ENCODE results near the gene RGS17.

Gene RGS17

DNA sequence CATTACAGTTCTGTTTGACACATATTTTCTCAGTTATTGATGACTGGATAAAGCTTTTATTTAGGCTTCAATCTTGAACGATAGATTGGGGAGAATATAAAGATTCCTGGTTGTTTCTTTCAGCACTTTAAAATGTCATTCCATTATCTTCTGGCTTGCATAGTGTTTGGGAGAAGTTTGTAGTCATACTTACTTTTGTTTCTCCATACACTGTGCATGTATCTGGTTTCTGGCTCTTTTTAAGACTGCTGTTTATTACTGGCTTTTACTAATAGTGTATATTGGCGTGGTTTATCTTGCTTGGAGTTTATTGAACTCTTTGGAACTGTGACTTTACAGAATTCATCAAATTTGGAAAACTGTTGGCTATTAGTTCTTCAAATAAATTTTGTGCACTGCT lies 49.2 kb downstream of the RGS17 start:
- ATAC-seq: no peak

DNA sequence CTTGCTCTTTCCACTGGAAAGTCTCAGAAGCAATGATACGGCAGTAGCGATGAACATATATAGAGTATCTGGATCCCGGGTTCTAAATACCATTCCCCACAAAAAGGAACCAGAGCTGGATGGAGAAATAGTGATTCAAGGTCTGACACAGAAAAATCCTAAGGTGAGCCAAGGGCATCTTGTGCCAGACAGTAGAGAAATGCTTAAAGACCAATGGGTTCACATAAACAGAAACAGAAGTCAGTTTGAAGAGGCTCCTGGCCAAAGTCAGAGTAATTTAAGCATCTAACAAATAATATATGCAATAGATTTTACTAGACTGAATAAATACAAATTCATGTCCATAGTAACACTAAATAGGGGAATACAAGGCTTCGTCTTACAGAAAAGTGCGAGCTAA lies 54.7 kb downstream of the RGS17 start:
- ATAC-seq: no peak

DNA sequence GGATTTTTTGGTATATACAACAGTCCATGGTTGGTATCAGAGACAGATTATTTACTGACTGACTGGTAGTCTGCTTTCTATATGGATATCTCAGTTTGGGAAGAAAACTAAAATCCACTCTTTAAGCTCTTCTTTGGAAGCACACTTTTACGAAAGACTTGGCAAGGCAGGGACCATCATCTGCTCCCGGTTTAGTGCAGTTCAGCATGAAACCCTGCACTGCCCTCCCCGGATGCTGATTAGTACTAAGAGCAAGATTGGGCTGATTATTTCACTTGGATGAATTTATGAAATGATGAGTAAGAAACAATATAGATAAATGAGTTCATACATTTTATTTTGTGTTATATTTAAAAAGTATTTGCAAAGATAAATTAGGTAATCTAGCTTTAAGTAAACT lies 56.3 kb downstream of the RGS17 start:
- ATAC-seq: no peak

DNA sequence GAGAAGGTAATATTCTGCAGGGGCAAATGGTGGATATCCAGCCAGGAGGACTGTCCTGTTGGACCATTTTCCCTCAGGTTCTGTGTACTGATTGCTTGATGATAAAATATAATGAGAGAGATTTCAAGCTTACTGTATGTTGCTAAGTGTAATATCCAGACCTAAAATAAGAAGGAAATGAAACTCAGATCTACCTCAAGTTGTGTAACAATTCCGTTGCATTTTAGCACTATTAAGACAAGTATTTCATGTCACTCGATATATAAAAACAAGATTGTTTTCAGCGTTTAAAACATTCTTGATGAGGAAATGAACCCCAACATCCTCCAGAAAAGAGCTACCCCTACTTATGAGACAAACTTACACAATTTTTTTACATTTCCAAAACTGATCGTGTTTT lies 57.2 kb downstream of the RGS17 start:
- no peak for ATAC-seq

DNA sequence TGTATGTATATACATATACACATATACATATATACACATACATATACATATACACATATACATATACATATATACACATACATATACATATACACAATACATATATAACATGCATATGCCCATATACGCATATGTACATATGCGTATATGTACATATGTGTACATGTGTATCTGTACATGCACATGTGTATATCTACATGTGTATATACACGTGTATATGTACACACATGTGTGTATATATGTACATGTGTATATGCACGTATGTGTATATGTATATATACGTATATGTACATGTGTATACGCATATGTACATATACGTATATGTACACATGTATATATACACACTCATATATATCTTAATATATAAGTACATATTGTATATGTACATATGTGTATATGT lies 60.3 kb downstream of the RGS17 start:
- no peak for ATAC-seq

DNA sequence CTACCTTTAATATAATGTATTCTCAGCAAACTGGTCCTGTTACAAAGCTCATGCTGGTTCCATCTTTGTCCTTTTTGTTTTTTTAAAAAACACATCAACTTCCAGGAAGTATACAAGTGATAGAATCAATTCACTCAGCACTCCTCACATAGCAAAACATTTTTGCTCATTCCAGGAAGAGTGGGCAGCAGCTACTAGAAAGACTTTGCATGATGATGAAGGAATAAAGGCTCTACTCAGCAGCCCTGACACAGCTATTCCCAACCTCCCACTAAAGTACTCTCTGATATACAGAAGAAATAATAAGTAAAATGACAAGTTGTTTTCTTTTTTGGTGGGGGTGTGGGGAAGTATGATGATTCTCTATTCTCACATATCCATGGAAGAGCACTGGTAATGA lies 61.2 kb downstream of the RGS17 start:
- ATAC-seq: no peak

DNA sequence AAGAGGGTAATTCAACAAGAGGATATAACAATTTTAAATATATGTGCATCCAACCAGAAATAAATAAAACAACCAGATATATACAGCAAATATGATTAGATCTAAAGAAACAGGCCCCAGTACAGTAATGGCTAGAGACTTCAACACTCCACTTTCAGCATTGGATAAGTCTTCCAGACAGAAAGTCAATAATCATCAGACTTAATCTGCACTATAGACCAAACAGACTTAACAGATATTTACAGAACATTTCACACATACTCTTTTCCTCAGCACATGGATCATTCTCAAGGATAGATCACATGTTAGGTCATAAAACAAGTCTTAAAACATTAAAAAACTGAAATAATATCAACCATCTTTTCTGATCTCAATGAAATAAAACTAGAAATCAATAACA lies 65.9 kb downstream of the RGS17 start:
- no peak for ATAC-seq

DNA sequence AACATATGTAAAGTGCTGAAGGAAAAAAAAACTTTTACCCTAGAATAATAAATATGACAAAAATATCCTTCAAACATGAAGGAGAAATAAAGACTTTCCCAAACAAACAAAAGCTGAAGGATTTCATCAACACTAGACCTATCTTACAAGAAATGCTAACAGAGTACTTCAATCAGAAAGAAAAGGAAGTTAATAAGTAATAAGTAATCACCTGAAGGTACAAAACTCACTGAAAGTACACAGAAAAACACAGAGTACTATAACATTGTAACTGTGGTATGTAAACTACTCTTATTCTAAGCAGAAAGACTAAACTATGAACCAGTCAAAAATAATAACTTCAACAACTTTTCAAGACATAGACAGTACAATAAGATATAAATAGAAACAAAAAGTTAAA lies 67.1 kb downstream of the RGS17 start:
- no peak for ATAC-seq

DNA sequence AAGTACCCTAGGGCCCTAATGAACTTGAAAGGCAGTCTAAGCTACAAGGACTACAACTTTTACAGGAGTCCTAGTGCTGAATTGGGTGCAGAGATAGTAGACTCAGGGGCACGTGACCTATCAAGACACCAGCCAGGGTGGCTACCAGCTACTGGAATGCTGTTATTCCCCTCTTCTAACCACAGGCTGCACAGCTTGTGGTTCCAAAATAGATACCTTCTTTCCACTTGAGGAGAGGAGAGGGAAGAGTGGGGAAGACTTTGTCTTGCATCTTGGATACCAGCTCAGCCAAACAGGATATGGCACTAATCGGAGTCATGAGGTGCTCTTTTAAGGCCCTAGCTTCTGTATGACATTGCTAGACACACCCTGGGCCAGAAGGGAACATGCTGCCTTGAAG lies 68.6 kb downstream of the RGS17 start:
- ATAC-seq: no peak

DNA sequence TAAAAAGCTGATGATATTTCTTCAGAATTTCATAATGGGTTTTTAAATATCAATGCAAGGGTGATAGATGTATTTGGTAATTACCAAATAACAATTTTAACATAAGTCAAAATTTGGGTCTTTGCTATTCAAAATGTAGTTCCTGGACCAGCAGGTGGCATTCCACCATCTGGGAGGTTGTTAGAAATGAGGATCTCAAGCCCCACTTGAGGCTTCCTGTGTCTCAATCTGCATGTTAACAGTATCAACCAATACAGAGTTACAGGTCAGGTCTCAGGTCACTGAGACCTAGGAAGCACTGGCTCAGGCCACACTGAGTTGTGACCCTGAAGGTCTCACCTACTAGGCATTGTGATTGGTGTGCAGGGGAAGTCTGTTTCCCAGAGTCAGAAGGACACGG lies 71.3 kb downstream of the RGS17 start:
- no peak for ATAC-seq

DNA sequence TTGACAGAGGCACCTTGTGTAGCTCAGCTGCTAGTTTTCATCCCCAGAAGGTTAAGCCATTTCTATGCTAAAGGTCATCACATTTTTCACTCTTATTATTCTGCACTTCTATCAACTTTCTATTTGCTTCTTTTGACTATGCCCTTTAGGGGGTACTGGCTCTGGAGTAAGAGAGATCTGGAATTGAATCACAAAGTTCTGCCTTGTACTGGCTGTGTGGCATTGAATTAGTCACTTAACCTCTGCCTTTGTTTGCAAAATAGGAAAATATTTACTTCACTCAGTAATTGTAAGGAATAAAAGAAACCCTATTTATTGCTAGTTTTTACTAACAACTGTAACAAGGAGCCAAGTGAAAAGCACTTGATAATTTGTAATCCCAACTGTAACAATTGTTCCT lies 71.8 kb downstream of the RGS17 start:
- no peak for ATAC-seq

DNA sequence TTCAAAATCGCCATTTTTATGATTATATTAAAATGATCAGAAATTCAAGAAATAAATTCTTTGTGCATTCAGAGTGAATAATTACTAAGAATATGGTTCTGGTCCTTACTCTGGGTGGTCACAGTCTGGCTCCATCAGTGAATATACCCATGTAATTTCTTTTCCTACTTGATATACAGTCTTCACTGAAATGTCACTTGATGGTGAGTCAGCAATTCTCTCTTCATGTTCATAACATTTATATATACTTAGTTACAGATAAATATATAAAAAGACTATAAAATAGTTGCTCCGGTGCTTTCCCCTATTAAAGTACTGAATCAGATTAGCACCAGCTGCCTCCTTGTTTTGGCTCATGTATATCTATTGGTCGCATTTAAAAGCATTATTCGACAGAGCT lies 72.2 kb downstream of the RGS17 start:
- no peak for ATAC-seq

DNA sequence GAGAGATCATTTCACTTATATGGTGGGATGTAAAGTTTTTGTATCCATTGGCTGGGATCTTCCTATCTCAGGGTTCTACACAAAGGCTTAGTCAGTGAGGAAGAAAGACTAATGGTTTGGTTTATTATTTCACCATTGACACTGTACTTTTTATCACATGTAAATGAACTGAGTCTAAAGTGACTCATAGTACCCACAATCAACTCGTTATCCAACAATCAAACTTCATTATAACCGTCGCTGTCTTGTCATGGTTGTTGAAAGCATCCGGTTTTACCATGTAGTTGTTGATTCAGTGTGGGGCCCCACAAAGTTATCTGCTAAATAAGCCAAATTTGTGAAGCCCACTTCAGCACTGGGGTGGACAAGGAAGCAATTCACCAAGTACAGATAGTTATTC lies 72.8 kb downstream of the RGS17 start:
- no peak for ATAC-seq

DNA sequence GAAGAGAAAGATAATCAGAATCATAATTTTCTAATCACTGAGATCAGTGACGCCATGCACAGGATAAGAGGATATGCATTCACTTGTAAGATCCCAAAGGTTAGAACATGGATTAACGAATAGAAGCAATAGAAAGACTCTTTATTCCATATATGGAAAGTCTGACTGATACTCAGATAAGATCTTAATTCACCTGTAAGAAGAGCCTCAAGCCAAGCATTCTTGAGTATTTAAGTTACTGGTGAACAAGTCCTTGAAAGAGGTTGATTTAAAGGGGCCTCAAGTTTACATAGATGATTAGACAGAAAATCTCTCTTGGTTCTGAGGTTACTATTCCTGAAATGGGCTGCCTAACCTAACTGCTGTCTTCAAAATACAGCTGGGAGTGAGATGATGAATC lies 74.8 kb downstream of the RGS17 start:
- no peak for ATAC-seq

DNA sequence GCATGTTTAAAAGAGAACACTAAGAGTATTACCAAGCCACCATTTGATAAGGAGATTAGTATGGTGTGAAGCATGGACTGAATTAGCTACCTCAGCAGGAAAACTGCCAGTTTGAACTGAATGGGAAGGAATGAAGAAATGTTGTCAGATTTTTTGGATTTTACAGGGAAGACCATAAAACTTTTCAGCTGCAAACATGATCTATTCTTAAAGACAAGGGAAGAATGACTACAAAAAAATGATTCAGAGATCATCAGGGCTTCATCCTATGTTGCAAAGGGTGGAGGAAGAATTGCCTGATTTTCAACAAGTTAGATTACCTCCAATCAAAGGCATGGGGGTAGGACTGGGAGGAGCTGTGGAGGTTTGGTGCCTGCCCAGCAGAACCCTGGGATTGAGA lies 79.3 kb downstream of the RGS17 start:
- no peak for ATAC-seq

DNA sequence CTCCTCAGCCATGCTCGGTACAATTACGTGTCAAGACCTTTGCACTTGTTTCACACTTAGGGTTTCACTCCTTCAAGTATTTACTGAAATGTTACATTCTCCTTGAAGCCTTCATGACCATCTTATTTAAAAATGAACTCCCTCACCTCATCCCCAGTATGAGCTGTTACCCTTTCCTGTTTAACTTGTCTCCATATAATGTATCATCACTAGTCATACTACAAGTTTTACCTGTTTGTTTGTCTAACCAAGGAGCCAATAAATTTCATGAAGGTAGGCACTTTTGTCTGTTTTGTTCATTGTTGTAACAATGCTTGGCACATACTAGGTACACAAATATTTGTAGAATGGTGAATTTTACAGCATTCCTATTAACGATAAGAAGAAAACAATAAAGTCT lies 82.5 kb downstream of the RGS17 start:
- no peak for ATAC-seq

DNA sequence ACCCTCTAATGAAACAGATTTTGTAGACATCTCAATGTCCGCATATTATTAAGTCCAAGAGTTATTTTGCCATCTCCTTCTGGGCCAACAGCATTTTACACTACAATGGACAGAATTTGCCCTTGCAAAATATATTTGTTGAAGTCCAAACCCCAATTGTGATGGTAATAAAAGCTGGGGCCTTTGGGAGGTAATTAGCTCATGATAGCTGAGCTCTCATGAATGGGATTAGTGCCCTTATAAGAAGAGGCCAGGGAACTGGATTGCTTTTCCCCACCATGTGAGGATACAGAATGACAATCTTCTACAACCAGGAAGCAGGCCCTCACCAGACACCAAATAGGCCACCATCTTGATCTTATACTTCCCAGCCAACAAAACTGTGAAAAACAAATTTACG lies 83.7 kb downstream of the RGS17 start:
- ATAC-seq: no peak

DNA sequence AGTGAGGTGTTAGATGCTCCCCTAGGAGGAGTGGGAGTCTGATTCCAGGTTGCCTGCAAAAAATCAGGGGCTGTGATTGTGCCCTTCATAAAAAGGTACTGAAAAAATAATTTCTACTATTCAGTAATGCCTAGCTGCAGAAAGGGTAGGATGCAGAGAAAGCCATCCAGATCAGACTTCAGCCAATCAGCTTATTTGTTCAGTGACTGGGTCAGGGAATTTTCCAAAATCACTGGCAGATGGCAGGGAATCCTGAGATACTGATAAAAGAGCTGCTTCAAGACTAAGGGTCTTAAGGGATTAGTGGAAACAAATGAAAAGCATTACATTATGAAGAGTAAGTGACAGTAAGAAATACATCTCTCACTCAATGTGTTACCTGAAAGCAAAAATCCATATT lies 85.8 kb downstream of the RGS17 start:
- ATAC-seq: no peak

DNA sequence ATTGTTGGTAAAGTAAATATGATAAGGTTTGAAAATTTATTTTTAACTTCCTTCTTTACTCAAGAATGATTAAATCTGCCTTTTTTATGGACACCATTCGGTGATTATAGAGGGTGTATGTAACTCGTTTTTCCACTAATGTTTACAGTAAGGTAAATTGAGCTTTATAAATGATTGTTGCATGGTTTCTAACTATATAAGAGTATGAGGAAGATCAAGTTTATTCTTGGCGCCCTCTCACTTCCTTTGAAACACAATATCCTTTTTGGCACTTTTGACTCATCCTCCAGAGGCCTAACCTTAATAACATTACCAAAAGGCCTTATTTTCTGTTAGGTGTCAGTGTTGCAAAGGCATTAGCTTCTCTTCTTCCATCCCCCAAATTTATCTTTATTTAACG lies 86.8 kb downstream of the RGS17 start:
- no peak for ATAC-seq

DNA sequence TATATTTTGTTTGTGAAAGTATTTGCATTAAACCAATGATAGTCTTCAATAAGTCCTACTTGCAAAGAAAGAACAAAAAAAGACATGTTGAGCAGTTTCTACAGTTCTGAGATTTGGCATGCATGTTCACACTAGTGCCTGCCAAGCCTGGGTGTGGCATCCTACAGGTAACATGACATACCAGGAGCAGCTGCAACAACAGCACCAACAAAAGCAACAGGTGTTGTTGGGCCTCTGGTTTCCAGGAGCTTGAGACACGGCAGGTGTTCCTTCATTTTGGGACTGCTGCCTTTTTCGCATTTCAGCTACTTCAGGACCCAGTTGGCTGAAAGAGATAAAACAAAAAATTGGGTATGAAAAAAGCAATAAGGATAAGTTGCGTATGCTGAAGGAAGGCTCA lies 87.4 kb downstream of the RGS17 start:
- ATAC-seq: no peak

DNA sequence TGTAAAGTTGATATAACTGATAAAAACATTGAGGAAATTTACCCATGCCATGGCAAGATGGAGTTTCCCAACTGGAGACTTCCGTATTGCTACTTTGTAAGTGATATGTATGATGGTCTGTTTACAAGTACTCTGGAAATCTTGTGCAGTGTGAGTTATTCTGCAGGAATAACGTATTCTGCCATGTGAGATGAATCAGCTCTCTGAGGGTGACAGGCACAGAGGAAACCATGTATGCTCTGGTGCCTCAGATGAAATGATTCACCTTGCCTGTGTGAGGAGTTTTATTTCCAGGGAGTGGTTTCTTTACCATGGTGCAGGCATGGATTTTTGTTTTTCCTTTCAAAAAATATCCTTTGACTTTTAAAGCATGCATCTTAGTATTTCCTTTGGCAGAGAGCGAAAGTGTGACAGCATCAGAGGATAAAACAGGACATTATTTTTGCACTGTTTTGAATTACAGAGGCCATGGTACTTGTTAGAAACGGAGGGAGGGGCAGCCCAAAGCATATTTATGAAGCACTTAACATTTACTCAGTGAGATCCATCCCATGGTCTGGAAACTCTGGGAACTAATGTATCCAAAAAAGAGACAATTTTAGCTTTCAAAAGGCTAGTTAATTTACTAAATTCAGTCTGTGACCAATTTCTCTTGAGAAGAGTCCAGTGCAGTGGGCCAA lies 92.6 kb downstream of the RGS17 start:
- ATAC-seq: no peak

DNA sequence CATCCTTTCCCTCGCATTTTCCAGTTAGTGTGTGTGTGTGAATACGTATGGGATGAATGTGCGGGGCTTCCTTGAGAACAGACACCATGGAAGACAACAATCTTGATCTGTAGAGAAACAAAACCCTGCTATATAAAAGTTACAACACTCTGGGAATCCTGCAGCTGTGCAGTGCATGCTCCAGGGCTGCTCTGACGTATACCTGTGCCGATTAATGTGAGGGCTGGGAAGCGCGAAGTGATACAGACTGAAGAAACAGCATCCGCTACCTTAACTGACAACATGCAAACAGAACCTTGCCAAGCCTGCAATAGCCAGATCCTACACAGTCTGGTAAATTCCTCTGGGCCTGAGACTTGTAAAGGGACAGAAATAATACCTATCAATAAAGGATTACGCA lies 96.9 kb downstream of the RGS17 start:
- no peak for ATAC-seq

DNA sequence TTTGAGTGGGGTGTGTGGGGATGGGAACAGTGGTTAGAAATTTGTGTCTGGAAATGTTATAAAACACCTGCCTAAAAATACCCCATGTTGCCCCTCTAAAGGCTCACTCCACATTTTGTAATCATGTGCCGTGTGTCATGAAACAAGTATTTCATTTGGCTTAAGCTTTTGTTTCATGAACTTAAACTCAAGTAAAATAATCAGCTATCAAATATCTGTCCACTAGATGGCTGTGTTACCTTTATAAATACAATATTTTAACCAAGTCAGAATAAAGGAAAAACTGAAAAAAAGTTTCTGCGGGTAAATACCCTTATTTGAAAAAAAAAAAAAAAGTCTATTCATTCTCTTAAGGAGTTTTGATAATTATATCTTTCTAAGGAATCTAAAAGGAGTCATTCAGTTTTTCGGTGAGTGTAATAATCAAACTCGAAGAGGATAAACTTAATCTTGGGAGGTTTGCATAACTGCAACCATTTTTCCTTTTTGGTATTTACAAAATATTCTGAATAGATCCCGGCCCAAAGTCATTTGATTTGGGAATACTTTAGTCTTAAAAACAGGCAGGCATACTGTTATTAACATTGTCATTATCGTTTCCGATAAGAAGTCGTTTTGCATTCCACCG lies 98.7 kb downstream of the RGS17 start:
- no peak for ATAC-seq

DNA sequence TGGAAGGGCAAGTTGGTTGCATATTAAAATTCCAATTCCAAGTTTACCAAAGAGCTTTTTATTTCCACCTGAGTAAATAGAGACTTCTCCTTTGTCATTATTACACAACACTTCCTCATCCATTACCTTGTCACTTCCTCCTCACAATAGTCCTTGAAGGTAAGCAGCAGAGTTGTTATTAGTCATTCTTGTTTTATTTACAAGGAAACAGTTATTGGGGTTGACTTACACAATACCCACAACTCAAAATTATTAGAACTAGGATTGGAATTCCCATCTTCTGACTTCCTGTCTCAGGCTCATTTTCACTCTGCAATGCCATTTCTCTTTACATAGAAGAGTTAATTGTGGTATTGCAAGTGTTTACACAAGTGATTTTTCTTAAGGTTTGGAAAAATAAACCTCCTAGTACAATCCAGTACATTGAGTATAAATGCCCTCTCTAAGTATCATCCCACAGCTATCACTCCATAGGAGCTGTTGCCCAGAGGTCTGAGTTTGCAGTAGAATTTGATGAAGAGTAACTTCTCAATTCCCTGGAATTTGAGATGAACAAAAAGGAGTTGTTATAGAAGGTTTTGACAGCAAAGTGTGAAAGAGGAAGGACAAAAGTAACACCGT lies 99.6 kb downstream of the RGS17 start:
- no peak for ATAC-seq

DNA sequence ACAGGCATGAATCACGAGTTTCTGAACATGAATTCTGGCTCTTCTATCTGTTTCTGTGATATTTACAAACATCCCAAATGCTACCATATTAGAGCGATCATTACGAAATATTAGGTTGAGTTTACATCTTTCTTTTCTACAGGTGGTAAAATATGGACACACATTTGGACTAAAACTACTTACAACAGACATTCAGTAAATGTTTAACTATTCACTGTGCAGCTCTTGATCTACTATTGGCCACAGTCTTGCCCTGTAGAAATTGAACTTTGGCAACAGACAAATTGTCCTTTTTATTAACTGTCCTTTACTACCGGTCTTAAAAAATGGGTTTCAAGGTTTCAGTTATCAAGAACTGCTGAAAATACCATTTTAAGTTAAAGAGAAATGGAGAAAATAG lies 102.1 kb downstream of the RGS17 start:
- no peak for ATAC-seq

All from activated CD4-positive, CD25-positive, alpha-beta regulatory T cell treated with anti-CD3 and anti-CD28 coated beads, Interleukin-2, amount 50 U/mL, for 24 hours (primary cell).